ENCODE results near the gene RIC1. TPM values are rescaled to one million over a fixed set of nuclear protein-coding genes. Genes with fewer than 3 reads are reported as not detected.

RIC1 gene
- total and polyA plus RNA-seq, 9 of the 15 experiments (the other 6 are each of a cell fraction or from before 2014, with no cell fraction given), result 3.2 to 25.8 (median 15.0) TPM

DNA sequence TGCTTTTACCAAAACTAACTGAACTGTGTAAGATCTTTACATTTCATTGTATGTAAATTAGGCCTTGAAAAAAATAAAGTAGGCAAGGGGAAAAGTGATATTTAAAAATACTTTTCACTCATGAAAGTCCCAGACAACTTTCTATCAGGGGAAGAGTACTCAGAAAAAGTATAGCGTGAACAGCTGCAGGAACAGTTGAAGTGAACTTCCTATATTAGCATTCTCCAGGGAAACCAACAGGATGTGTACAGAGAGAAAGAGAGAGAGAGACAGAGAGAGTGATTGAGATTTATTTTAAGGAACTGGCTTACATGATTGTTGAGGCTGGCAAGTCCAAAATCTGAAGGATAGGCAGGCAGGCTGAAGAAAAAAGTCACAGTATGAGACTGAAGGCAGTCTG is 162.0 kb downstream of the RIC1 start:
- no peaks in the 10 kb centered on the region for H3K9me1 ChIP-seq (ENCODE audit: control insufficient read depth, insufficient read depth, low read length)
- H4K20me1 ChIP-seq (replicated peaks; ENCODE audit: control insufficient read depth, insufficient read depth, low read length), result no peaks in the 10 kb centered on the region
- no peaks in the 10 kb centered on the region for H3K79me2 ChIP-seq (ENCODE audit: control insufficient read depth, insufficient read depth, low read length)
- in situ Hi-C loops (cut with MboI) (no loop called here), intact Hi-C loops (cut with micrococcal nuclease) (no loop called here)
- no peak overlapping the region for H3K4me2 ChIP-seq (ENCODE audit: insufficient read depth, low read length)
- H3K9me3 ChIP-seq (replicated peaks; ENCODE audit: control insufficient read depth, insufficient read depth, low read depth, low read length), result no peaks in the 10 kb centered on the region
- DNase-seq (ENCODE audit: extremely low read depth in 1 of 4, low spot score in 3 of 4), result no peak
- no TSS peak for BruUV-seq (replicated peaks)
- no peak for TF ChIP-seq PYGO2 (tag; IDR thresholded peaks at IDR 0.05)
- no peak for TF ChIP-seq SRF (CRISPR knock-in tag; IDR thresholded peaks at IDR 0.05)
- TF ChIP-seq BCL6 (CRISPR knock-in tag; IDR thresholded peaks at IDR 0.05), result no peak
- no peak for TF ChIP-seq ZNF384 (IDR thresholded peaks at IDR 0.05; ENCODE audit: low read depth, low read length)
- TF ChIP-seq TRIM28 (IDR thresholded peaks at IDR 0.05), result no peak
- TF ChIP-seq, protein P1, sequence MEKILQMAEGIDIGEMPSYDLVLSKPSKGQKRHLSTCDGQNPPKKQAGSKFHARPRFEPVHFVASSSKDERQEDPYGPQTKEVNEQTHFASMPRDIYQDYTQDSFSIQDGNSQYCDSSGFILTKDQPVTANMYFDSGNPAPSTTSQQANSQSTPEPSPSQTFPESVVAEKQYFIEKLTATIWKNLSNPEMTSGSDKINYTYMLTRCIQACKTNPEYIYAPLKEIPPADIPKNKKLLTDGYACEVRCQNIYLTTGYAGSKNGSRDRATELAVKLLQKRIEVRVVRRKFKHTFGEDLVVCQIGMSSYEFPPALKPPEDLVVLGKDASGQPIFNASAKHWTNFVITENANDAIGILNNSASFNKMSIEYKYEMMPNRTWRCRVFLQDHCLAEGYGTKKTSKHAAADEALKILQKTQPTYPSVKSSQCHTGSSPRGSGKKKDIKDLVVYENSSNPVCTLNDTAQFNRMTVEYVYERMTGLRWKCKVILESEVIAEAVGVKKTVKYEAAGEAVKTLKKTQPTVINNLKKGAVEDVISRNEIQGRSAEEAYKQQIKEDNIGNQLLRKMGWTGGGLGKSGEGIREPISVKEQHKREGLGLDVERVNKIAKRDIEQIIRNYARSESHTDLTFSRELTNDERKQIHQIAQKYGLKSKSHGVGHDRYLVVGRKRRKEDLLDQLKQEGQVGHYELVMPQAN (IDR thresholded peaks at IDR 0.05; ENCODE audit: borderline replicate concordance), result no peak
- TF ChIP-seq SMC3 (conservative IDR thresholded peaks at IDR 0.05; ENCODE audit: insufficient read depth, low read depth, low read length), result no peak
- TF ChIP-seq IRF2 (CRISPR knock-in tag; IDR thresholded peaks at IDR 0.05), result no peak
- CTCF ChIA-PET (ENCODE audit: low intra/inter-chr PET ratio), result no interaction called here
- no peak overlapping the region for H3K4me3 ChIP-seq
- no peak for ATAC-seq
- no peaks in the 10 kb centered on the region for H3K27me3 ChIP-seq (ENCODE audit: control insufficient read depth in 2 of 2, insufficient read depth in 2 of 2, low read length in 2 of 2)
- no peak for FAIRE-seq
- H3K36me3 ChIP-seq (ENCODE audit: control insufficient read depth, insufficient read depth, low read length), result peaks cover 37% of the 10 kb centered on the region; the same call in 2 of the 3 replicates
- H3K27ac ChIP-seq (ENCODE audit: extremely low read depth, low read depth, low read length), result no peak overlapping the region
- no peak overlapping the region for H3K9ac ChIP-seq (ENCODE audit: insufficient read depth in 1 of 2, low read depth in 2 of 2, low read length in 2 of 2)
- 78% methylated on average over 1 of the region's 1 CpG for WGBS (ENCODE audit: insufficient coverage, low coverage, missing lambda C conversion rate)
- POLR2A ChIA-PET, result no interaction called here
- H3K4me1 ChIP-seq (replicated peaks in 1 of 2; ENCODE audit: control insufficient read depth in 2 of 2, insufficient read depth in 2 of 2, low read length in 2 of 2), result no peaks in the 10 kb centered on the region
- H2AFZ ChIP-seq (ENCODE audit: low read depth, low read length), result no peak overlapping the region
